GM12874 (cell line): ENCODE measurements around the gene PIP5K1A.

ENCODE experiments used
- CTCF ChIP-seq: IDR thresholded peaks from 2 replicates; pipeline ENCODE4 v1.5.1; 2011; ENCODE audit warnings: low read depth, mild to moderate bottlenecking, control low read depth, low read length, moderate library complexity; ENCODE audit not compliant: insufficient read depth

PIP5K1A gene

GRCh38 chr1:151289080-151289935, 91.0 kb downstream of the PIP5K1A start:
- no peak for TF ChIP-seq CTCF

- TF ChIP-seq CTCF = no peak
Measured at GRCh38 chr1:151289991-151290708, 91.8 kb downstream of the PIP5K1A start.

GRCh38 chr1:151290709-151291303, 92.5 kb downstream of the PIP5K1A start:
- TF ChIP-seq CTCF = no peak

GRCh38 chr1:151292207-151293030, 94.1 kb downstream of the PIP5K1A start:
- TF ChIP-seq CTCF = no peak

GRCh38 chr1:151293093-151293492, 94.7 kb downstream of the PIP5K1A start:
- TF ChIP-seq CTCF = no peak

GRCh38 chr1:151294742-151295462, 96.5 kb downstream of the PIP5K1A start:
- TF ChIP-seq CTCF = no peak
